ENCODE measurements around the gene ZNF143.

Gene ZNF143

DNA sequence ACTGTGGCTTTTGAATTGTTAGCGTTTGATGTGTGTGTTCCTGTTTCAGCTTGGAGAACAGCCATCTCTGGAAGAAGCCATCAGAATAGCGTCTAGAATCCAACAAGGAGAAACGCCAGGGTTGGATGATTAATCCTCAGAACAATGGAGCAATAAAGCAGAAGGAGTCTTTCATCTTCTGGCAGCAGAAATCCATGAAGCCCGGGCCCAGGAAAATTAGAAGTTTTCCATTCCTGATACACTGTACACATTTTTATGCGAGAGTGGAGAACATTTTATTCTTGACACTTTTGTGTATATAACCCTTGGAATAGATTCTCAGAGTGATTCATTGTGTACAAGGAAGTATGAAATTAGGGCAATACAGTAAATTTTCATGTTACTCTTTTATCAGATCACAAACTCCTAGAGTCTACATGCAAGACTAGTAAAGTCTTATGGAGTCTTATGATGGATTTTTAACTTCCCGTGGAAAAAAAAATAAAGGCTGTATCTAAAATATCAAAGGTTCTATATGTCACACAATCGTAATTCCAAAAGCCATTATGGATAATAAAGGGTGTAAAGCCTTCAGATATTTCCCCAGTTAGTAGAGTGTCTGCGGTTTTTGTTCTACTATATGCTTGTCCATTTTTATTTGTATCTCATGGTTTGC lies 66.8 kb downstream of the ZNF143 start:
- H2AFZ ChIP-seq (ENCODE audit: low read length, unreplicated experiment): no peak overlapping the region
- H3K4me1 ChIP-seq (ENCODE audit: control insufficient read depth, insufficient read depth, low read length, unreplicated experiment): peaks cover 47% of the 10 kb centered on the region
- H3K79me2 ChIP-seq (ENCODE audit: control insufficient read depth, insufficient read depth, low read length, unreplicated experiment): no peaks in the 10 kb centered on the region
- peak overlapping the region; percentile 86 for H3K27ac ChIP-seq (ENCODE audit: low read depth, low read length)
- peak overlapping the region; percentile 22 for H3K4me3 ChIP-seq (ENCODE audit: low read depth, low read length)
- H3K27me3 ChIP-seq (ENCODE audit: insufficient read depth, low read length): no peaks in the 10 kb centered on the region
- no peaks in the 10 kb centered on the region for H3K36me3 ChIP-seq (ENCODE audit: insufficient read depth, low read length)

DNA sequence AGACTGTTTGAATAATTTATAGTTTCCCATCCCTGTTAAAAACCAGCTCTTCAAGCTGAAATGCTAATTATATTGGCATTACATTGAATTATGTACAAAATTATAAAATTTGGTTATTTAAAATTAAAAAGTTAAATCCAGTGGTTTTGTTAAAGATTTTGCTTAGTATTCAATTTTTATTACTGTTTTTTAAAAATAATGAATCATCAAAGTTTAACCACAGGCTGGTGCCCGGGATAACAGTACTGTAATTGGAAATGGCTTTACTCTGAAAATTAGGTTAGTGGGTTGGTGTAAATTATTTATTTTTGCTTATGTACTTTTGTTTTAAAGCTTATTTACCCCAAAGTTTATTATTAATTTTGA lies 67.3 kb downstream of the ZNF143 start:
- no peaks in the 10 kb centered on the region for H3K27me3 ChIP-seq (ENCODE audit: insufficient read depth, low read length)
- no peaks in the 10 kb centered on the region for H3K79me2 ChIP-seq (ENCODE audit: control insufficient read depth, insufficient read depth, low read length, unreplicated experiment)
- H2AFZ ChIP-seq (ENCODE audit: low read length, unreplicated experiment): no peak overlapping the region
- H3K4me3 ChIP-seq (ENCODE audit: low read depth, low read length): no peak overlapping the region
- no peaks in the 10 kb centered on the region for H3K36me3 ChIP-seq (ENCODE audit: insufficient read depth, low read length)
- peaks cover 47% of the 10 kb centered on the region for H3K4me1 ChIP-seq (ENCODE audit: control insufficient read depth, insufficient read depth, low read length, unreplicated experiment)
- peak overlapping the region; percentile 86 for H3K27ac ChIP-seq (ENCODE audit: low read depth, low read length)

DNA sequence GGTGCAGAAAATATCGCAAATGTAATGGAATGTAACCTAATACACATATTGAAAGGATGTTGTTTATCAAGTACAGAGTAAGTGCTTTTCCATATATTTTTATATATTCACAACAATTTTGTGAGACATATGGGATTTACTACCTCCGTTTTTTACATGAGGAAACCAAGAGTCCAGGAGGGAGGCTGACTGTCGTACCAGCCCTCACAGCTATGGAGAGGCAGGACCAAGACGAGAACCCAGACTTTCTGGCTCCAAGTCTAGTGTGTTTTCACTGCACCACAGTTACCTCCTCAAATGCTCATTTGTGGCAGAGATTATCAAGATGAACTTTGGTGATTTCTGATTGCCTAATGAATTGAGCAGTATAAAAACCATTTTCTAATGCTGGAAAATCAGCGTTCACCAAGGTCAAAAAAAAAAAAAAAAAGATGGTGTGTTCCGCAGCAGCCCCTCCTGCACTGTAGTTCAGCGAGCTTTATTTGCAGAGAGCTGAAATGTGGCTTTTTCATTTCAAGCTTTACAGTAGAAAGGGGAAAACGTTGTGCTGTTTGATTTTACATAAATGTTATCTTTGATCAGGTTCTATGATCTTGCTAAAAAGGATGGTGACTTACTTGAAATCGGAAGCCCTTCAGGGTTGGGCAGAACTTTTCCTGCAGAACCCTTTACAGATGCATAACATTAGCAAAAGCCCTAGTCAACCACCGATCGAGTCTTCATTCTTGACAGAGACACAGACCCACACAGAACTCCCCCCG lies 67.9 kb downstream of the ZNF143 start:
- Histone ChIP-seq H3K27ac (ENCODE audit: low read depth, low read length) (no peak overlapping the region), H3K27me3 (ENCODE audit: insufficient read depth, low read length) (no peaks in the 10 kb centered on the region), H3K4me1 (ENCODE audit: control insufficient read depth, insufficient read depth, low read length, unreplicated experiment) (peaks cover 52% of the 10 kb centered on the region), H3K36me3 (ENCODE audit: insufficient read depth, low read length) (no peaks in the 10 kb centered on the region), H3K79me2 (ENCODE audit: control insufficient read depth, insufficient read depth, low read length, unreplicated experiment) (no peaks in the 10 kb centered on the region), H3K4me3 (ENCODE audit: low read depth, low read length) (no peak overlapping the region), H2AFZ (ENCODE audit: low read length, unreplicated experiment) (no peak overlapping the region)

- peaks cover 47% of the 10 kb centered on the region for H3K4me1 ChIP-seq (ENCODE audit: control insufficient read depth, insufficient read depth, low read length, unreplicated experiment)
- H2AFZ ChIP-seq (ENCODE audit: low read length, unreplicated experiment): no peak overlapping the region
- H3K36me3 ChIP-seq (ENCODE audit: insufficient read depth, low read length): no peaks in the 10 kb centered on the region
- H3K27me3 ChIP-seq (ENCODE audit: insufficient read depth, low read length): no peaks in the 10 kb centered on the region
- H3K79me2 ChIP-seq (ENCODE audit: control insufficient read depth, insufficient read depth, low read length, unreplicated experiment): no peaks in the 10 kb centered on the region
- H3K4me3 ChIP-seq (ENCODE audit: low read depth, low read length): no peak overlapping the region
- no peak overlapping the region for H3K27ac ChIP-seq (ENCODE audit: low read depth, low read length)
Observed at GRCh38 chr11:9529334-9529650, 68.5 kb downstream of the ZNF143 start.

GRCh38 chr11:9530020-9530621 lies 69.3 kb downstream of the ZNF143 start:
- Histone ChIP-seq H3K4me1 (ENCODE audit: control insufficient read depth, insufficient read depth, low read length, unreplicated experiment) (peaks cover 39% of the 10 kb centered on the region), H3K79me2 (ENCODE audit: control insufficient read depth, insufficient read depth, low read length, unreplicated experiment) (no peaks in the 10 kb centered on the region), H2AFZ (ENCODE audit: low read length, unreplicated experiment) (no peak overlapping the region), H3K36me3 (ENCODE audit: insufficient read depth, low read length) (no peaks in the 10 kb centered on the region), H3K4me3 (ENCODE audit: low read depth, low read length) (no peak overlapping the region), H3K27ac (ENCODE audit: low read depth, low read length) (no peak overlapping the region), H3K27me3 (ENCODE audit: insufficient read depth, low read length) (no peaks in the 10 kb centered on the region)

- H3K79me2 ChIP-seq (ENCODE audit: control insufficient read depth, insufficient read depth, low read length, unreplicated experiment): no peaks in the 10 kb centered on the region
- no peaks in the 10 kb centered on the region for H3K36me3 ChIP-seq (ENCODE audit: insufficient read depth, low read length)
- H2AFZ ChIP-seq (ENCODE audit: low read length, unreplicated experiment): no peak overlapping the region
- H3K4me3 ChIP-seq (ENCODE audit: low read depth, low read length): no peak overlapping the region
- peaks cover 31% of the 10 kb centered on the region for H3K4me1 ChIP-seq (ENCODE audit: control insufficient read depth, insufficient read depth, low read length, unreplicated experiment)
- H3K27ac ChIP-seq (ENCODE audit: low read depth, low read length): no peak overlapping the region
- no peaks in the 10 kb centered on the region for H3K27me3 ChIP-seq (ENCODE audit: insufficient read depth, low read length)
Observed at GRCh38 chr11:9530901-9531625, 70.3 kb downstream of the ZNF143 start.

- peaks cover 20% of the 10 kb centered on the region for H3K4me1 ChIP-seq (ENCODE audit: control insufficient read depth, insufficient read depth, low read length, unreplicated experiment)
- H3K27ac ChIP-seq (ENCODE audit: low read depth, low read length): no peak overlapping the region
- no peak overlapping the region for H2AFZ ChIP-seq (ENCODE audit: low read length, unreplicated experiment)
- no peaks in the 10 kb centered on the region for H3K36me3 ChIP-seq (ENCODE audit: insufficient read depth, low read length)
- no peaks in the 10 kb centered on the region for H3K27me3 ChIP-seq (ENCODE audit: insufficient read depth, low read length)
- no peaks in the 10 kb centered on the region for H3K79me2 ChIP-seq (ENCODE audit: control insufficient read depth, insufficient read depth, low read length, unreplicated experiment)
- no peak overlapping the region for H3K4me3 ChIP-seq (ENCODE audit: low read depth, low read length)
Observed at GRCh38 chr11:9533058-9533457, 72.2 kb downstream of the ZNF143 start.

DNA sequence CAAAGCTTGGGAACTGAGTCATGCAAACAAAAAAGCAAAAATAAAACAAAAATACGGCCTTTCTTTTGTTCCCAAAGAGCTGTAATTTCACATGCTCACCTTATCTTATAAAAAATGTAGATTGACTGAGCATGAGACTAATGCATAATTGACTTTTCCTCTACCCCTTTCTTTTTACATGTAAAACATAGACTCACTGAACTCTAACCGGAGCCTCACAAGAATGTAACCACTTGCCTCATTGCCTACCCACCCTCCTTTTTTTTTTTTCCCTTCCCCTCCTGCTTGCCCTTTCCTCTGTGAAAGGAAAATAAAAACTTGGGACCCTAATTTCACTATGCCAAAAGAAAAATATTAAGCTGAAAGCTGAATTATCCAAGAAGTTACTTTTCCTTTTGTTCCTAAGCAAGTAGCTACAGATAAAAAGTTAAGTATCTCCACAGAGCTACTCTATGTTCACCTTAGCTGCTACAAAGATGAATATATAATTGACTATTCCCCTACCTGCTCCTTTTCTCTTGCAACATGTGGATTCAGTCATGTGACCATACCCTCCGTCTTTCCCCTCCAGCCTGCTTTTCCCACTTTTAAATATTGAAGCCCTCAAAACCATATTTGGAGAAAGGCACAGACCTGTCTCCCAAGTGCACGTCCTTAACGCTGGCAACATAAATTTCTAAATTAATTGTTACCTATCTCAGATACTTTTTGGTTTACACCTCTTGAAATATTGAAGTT lies 73.1 kb downstream of the ZNF143 start:
- H3K4me1 ChIP-seq (ENCODE audit: control insufficient read depth, insufficient read depth, low read length, unreplicated experiment): peaks cover 12% of the 10 kb centered on the region
- no peaks in the 10 kb centered on the region for H3K36me3 ChIP-seq (ENCODE audit: insufficient read depth, low read length)
- H3K4me3 ChIP-seq (ENCODE audit: low read depth, low read length): no peak overlapping the region
- no peak overlapping the region for H3K27ac ChIP-seq (ENCODE audit: low read depth, low read length)
- H2AFZ ChIP-seq (ENCODE audit: low read length, unreplicated experiment): no peak overlapping the region
- no peaks in the 10 kb centered on the region for H3K27me3 ChIP-seq (ENCODE audit: insufficient read depth, low read length)
- no peaks in the 10 kb centered on the region for H3K79me2 ChIP-seq (ENCODE audit: control insufficient read depth, insufficient read depth, low read length, unreplicated experiment)

GRCh38 chr11:9535189-9535781 lies 74.5 kb downstream of the ZNF143 start:
- H3K4me3 ChIP-seq (ENCODE audit: low read depth, low read length): no peak overlapping the region
- H3K79me2 ChIP-seq (ENCODE audit: control insufficient read depth, insufficient read depth, low read length, unreplicated experiment): no peaks in the 10 kb centered on the region
- H3K27me3 ChIP-seq (ENCODE audit: insufficient read depth, low read length): no peaks in the 10 kb centered on the region
- H2AFZ ChIP-seq (ENCODE audit: low read length, unreplicated experiment): no peak overlapping the region
- peaks cover 4% of the 10 kb centered on the region for H3K4me1 ChIP-seq (ENCODE audit: control insufficient read depth, insufficient read depth, low read length, unreplicated experiment)
- no peaks in the 10 kb centered on the region for H3K36me3 ChIP-seq (ENCODE audit: insufficient read depth, low read length)
- peak overlapping the region; percentile 36; the same call in 1 of the 2 replicates for H3K27ac ChIP-seq (ENCODE audit: low read depth, low read length)

DNA sequence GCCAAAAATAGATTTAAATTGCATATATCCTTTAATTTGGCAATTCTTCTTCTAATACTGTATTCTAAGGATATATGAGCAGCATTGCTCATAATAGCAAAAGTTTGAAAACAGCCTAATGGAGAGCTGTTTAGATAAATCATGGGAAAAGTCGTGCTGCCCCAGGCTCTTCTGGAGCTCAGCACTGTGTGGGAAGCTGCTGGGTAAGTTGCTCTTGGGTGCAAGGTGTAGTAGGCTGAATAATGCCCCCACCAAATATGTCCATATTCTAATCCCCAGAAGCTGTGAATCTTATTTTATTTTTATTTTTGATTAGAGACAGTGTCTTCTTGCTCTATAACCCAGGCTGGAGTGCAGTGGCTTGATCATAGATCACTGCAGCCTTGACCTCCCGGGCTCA lies 77.7 kb downstream of the ZNF143 start:
- H3K27ac ChIP-seq (ENCODE audit: low read depth, low read length): no peak overlapping the region
- no peaks in the 10 kb centered on the region for H3K27me3 ChIP-seq (ENCODE audit: insufficient read depth, low read length)
- peaks cover 1% of the 10 kb centered on the region for H3K4me1 ChIP-seq (ENCODE audit: control insufficient read depth, insufficient read depth, low read length, unreplicated experiment)
- H3K79me2 ChIP-seq (ENCODE audit: control insufficient read depth, insufficient read depth, low read length, unreplicated experiment): no peaks in the 10 kb centered on the region
- no peak overlapping the region for H2AFZ ChIP-seq (ENCODE audit: low read length, unreplicated experiment)
- no peak overlapping the region for H3K4me3 ChIP-seq (ENCODE audit: low read depth, low read length)
- H3K36me3 ChIP-seq (ENCODE audit: insufficient read depth, low read length): no peaks in the 10 kb centered on the region

All from ACC112 (cell line).